GM21825 (cell line): ENCODE measurements around the gene CDK14.
"Not testable (repeated sequence)": the region's sequence is repeated elsewhere in the genome, so short reads cannot be mapped to it uniquely, and the experiment has no call there.

Experiments used
- ATAC-seq: cut with Tn5 transposase; IDR thresholded peaks from one replicate; pipeline ENCODE4 v1.9.1; 2021; ENCODE audit warnings: mild to moderate bottlenecking, moderate library complexity; ENCODE audit not compliant: unreplicated experiment

CDK14 gene

GRCh38 chr7:90713628-90714027, 117.5 kb downstream of the CDK14 start:
- ATAC-seq, result no peak

GRCh38 chr7:90715067-90715466, 118.9 kb downstream of the CDK14 start:
- no peak for ATAC-seq

DNA sequence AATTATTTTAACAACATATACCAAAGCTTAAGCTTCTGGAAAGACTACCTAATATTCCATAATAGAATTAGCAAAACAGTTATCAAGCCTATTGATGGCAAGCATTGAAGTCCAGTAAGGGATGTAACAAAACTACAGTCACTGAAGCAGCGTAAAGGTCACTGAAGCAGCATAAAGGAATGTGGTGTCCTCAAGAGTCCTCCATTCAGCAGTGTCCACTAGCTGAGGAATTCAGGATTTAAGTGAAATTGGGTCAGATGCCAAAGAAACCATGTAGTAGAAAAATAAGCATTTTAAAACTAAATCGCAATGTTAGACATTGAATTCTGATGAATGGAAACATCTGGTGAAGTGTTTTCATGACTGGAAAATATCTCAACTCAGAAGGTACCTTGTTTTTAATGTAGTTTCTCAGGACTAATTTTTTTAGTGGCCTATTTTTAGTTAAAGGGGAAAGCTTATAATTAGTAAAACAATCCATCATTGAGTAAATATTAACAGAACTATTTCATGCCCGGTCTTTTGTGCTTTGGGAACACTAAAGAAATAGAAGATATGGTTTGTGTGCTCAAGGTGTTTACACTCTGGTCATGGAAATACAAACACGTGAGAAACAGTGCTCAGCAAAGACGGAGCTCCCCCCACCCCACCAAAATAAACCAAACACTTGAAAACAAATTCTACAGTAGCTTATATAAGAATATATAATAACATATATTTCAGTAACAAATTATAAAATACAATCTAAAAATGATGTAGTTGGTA, 121.4 kb downstream of the CDK14 start:
- no peak for ATAC-seq

DNA sequence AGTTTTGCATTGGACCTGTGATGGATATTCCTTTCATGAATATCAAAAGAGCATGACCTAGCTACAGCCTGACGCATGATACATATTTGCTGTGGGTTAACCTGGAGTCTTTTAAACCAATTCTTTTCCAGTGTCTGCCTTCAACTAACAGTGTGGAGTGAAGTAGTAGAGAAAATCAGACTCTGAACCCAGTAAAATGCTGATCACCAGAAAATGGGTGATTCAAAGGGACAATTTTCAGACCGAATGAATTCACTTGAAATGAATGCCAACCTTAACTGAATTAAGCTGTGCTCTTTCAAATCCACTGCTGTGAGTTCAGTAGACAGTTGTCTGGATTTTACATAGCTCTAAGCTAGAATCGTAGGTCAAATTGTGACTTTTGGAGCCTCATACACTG, 123.0 kb downstream of the CDK14 start:
- no peak for ATAC-seq

DNA sequence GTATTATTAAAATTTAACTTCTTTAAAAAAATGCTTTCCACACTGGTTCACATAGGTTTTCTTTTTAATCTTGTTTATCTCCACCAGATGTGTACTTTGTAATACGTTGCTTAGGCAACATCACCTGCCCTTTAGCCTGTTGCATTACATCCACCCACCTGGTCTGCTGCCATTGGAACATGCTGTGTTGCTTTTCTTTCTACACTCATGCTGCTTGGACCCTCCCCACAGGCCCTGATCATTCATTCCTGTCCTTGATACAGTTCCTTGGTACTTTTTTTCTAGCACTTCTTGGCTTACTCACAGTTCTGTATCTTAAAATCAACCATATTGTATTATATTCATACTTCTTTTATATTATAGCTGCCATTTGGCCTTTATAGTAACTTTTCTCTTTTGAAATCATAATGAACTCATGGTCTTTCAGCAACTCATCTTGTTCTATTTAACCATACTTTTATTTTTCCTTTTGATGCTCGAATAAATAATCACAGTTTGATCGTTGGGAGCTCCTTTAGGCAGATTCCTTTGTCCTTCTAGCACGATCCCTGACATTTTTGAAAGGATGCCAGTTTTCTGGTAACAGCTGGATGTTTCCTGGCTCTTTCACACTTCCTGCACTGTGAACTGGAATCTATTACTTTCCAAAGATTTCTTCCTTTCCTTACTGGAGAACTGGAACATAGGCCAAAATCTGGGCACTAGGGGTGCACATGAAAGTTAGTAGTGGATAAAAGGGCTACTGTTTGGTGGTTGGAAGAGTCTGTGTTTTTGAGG, 125.1 kb downstream of the CDK14 start:
- ATAC-seq, result no peak

DNA sequence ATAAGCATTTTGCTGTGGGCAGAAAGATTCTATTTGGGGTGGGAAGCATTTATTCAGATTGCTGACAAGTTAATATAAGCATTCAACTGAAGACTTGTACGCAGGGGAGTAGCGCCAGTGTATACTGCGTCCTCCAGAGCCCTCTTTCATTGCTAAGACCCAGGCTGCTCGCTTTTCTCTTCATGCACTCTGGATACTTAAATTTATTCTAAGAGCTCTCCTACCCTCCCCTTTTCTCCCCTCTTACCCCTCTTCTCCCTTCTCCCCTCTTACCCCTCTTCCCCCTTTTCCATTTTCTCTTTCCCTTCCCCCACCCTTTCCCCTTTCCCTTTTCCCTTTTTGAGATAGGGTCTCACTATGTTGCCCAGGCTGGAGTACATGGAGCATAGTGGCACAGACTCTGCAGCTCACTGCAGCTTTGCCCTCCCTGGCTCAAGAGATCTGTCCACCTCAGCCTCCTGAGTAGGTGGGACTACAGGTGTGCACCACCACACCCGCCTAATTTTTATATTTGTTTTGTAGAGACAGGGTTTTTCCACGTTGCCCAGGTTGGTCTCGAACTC, 125.8 kb downstream of the CDK14 start:
- ATAC-seq, result no peak

DNA sequence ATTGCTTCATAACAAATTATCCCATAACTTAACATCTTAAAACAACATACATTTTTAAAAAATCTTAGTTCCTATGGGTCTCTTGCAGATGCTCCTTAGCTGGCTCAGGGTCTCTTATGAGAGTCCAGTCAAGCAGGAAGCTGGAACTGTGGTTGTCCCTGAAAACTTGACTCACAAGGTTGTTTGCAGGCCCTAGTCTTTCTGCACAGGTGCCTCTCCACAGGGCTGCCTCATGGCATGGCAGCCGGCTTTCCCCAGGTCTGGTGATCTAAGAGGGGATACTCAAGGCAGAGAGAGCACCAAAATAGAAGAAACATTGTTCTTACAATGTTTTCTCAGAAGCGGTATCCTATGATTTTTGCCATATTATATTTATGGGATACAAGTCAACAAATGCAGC, 127.1 kb downstream of the CDK14 start:
- ATAC-seq, result no peak

GRCh38 chr7:90723866-90724265, 127.7 kb downstream of the CDK14 start:
- no peak for ATAC-seq

GRCh38 chr7:90726120-90726519, 130.0 kb downstream of the CDK14 start:
- ATAC-seq, result no peak

- ATAC-seq, result no peak
Measured at GRCh38 chr7:90726623-90727022, 130.5 kb downstream of the CDK14 start.

DNA sequence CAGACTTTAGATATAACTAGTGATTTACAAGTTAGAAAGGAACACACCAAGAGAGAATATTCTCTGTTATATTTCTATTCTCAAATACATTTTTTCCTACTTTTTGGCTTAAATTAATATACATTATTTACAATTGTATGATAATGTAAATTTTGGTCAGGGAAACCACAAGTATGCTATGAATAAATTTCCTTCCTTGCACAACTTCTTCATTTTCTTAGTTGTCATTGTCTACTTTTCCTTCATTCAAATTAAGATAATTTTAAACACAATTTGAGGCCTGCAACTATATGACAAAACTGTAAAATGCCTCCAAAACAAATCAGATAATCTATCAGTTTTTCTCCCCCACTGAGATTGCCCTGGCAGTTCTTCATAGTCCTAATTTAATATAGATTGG, 131.3 kb downstream of the CDK14 start:
- ATAC-seq, result no peak

DNA sequence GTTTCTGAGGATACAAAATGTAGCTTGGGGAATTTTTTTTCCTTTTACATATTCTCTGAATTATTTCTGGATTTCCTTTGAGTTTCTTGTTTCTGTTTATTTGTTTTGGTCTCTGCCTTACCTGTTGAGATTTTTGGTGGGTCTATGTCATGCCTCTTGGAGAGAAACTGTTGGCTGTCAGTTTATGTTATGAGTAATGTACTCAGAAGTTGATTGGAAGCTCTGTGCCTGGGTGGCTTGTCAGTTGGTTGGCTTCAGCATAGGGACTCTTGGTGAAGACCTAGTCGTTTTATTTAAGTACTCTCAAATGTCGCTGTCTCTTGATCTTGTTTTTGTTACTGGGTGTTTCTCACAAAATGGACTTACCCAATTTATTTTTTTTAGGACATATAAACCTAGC, 132.4 kb downstream of the CDK14 start:
- no peak for ATAC-seq

GRCh38 chr7:90735611-90736280, 139.6 kb downstream of the CDK14 start:
- ATAC-seq, result not testable (repeated sequence)

- no peak for ATAC-seq
Measured at GRCh38 chr7:90736316-90736715, 140.2 kb downstream of the CDK14 start.

DNA sequence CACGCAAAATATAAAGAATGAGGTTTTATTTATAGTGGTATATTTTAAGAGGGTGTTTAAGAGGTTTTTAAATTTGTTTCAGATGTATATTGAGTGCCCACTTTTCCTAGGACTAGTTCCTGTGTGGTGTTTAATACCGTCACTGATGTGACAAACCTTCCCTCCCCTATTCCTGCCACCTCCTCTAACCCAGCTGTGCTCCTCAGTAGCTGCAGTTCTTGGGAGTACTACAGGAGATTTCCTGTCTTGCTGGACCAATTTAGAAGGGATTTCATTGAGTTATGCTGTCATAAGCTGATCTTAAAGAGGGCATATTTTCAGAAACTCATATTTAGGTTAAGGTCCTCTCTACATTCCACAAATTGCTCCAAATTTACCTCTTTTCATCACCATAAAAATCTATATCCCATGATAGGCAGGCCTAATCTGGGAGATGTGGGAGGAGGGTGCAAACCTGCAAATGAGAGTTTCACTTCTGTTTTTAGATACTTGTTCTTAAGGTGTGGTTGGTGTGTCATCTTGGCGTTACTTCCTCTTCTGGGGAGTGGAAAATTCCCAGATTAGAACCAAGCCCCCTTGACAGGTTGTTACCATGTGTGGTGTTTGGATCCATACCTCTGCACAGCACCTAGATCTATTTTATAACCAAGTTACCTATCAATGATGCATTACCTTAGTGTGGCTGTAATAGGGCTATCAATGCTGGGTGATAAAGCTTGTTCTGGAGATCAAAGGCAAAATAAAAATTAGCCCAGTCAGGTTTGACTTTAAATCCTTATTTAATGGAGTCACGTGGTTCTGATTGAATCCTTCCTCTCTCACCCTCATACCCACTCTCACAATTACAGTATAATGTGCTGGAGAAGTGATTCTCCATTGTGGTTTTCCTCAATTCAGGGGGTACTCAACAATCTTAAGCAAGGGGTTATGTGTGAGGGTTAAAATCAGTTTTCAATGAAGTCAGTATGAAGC, 141.1 kb downstream of the CDK14 start:
- ATAC-seq, result peak; percentile 96

DNA sequence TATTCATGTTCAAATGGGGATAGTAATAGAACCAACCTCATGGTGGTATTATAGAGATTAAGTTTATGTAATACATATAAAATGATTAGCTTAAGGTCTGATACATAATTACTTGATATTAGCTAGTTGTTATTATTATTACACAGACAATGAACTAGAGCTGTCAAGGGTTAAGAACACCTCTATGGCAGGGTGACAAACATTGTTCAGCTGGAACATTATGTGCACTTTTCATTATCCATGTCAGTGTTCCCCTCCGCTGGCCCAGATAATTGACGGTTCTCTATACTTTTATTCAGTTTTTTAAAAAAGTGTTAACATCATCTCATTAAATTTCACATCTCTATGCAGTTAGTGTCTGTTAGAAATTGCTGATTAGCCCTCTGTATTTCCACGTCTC, 142.1 kb downstream of the CDK14 start:
- ATAC-seq, result no peak

DNA sequence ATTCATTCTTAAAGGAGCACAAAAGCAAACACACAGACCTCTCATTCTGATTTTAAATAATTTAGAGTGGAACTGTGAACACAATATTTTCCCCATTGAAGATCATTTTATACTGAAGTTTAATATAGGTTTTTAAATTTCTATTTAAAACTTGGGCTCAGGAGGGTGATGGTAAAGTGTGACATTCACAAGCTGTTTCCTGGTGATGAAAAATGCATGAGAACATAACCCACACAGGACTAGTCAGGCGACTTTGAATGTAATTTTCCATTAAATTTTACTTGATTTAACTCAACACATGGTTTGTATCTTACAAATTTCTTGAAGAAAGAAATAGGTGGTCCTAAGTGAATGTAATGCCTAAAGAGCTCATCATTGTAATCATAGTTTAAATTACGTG, 143.6 kb downstream of the CDK14 start:
- ATAC-seq, result no peak

DNA sequence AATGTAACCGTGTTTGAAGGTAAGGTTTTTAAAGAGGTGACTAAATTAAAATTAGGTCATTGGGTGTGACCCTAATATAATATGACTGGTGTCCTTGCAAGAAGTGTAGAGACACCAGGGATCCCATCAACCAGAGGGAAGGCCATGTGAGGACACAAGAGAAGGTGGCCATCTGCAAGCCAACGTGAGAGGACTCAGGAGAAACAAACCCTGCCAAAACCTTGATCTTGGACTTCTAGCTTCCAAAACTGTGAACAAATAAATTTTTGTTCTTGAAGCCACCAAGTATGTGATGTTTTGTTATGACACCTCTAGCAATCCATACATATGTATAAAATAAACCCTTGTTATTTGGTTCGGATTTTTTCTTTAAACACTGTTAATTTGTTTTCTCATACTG, 144.3 kb downstream of the CDK14 start:
- no peak for ATAC-seq

GRCh38 chr7:90743626-90744025, 147.5 kb downstream of the CDK14 start:
- no peak for ATAC-seq

DNA sequence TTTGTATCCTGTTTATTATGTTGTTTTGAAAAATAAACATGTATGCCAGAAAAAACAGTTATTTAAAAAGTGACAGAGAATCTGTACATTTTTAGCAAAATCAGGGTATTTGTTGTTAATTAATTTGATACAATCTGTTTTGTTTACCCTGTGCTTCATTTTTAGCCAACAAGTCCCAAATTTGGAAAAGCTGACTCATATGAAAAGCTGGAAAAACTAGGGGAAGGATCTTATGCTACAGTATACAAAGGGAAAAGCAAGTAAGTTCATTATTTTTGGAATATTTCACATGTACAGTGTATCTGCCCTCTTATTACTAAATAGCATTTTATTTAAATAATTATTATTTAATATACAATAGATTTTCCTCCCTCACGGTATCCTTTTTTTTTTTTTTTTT, 151.4 kb downstream of the CDK14 start:
- no peak for ATAC-seq
